Hematopoietic multipotent progenitor cell treated with erythropoietin and hydrocortisone succinate and interleukin-3 and kit ligand, for 6 days (in vitro differentiated cells): ENCODE data around the gene TIAM1.
A peak's percentile ranks its signal among the peaks of the same experiment; 100 is the strongest.
"Not testable (repeated sequence)": the region's sequence is repeated elsewhere in the genome, so short reads cannot be mapped to it uniquely, and the experiment has no call there.

ENCODE experiments used
- DNase-seq: peaks from one replicate; pipeline ENCODE4 v3.0.0-alpha.2; 2015

TIAM1 gene

GRCh38 chr21:31243611-31244010 is 100.5 kb downstream of the TIAM1 start:
- no peak for DNase-seq

DNA sequence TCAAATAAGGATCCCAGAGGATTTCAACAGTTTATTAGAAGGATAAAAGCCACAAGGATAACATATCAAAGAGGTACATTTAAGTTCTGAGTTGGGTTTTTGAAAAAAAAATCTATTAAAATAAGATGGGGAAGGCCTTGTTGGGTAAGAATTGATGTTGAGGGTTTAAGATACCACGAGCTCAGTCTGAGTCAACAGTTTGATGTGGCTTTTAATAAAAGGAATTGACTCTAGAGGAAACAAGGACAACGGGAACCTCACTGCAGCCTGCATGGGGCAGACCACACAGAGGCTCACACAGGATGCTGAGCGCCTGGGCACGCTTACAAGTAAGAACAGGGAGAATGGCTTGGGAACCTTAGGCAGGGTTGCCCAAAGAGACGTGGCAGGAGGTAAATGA is 107.5 kb downstream of the TIAM1 start:
- no peak for DNase-seq

- no peak for DNase-seq
These were observed 108.2 kb downstream of the TIAM1 start for GRCh38 chr21:31235671-31236450.

- DNase-seq: no peak
These were observed 109.1 kb downstream of the TIAM1 start for GRCh38 chr21:31234936-31235335.

GRCh38 chr21:31233711-31234110 is 110.3 kb downstream of the TIAM1 start:
- DNase-seq: no peak

- DNase-seq: no peak
These were observed 111.7 kb downstream of the TIAM1 start for GRCh38 chr21:31232344-31232743.

DNA sequence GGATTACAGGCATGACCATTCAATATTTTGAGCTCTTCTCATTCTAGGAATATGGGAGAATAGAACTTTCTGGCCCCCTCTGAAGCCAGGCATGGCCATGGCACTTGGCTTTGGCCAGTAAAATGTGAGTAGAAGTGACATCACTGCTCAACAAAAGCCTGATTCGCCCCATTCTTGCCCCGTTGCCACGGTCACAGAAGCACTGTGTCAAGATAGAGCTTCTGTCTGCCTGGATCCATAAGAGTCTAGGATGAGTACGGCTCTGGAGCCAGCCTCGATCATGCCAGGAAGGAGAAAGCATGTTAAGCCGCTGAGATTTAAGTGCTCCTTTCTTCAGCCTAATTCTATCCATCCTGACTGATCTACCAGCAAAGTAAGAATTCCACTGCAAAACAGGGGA is 113.1 kb downstream of the TIAM1 start:
- no peak for DNase-seq

- not testable (repeated sequence) for DNase-seq
These were observed 115.3 kb downstream of the TIAM1 start for GRCh38 chr21:31228723-31229122.

DNA sequence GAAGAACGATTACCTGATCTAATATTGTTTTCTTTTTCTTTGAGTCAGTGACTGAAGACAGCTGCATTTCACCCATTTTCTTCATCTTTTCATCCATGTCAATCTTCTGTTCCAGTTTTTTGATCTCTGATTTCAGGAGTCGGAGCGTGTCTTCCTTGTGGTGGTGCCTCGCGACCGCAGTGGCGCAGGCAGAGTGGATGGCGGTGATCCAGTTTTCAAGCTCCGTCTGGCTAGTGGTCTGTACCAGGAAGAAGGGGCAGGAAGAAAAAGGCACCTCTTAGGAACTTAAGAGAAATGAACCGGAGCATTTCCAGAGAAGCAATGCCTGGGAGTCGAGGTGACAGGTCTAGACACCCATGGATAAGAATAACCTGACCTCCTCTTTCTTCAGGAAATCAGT is 118.3 kb downstream of the TIAM1 start:
- no peak for DNase-seq

GRCh38 chr21:31222142-31222541 is 121.9 kb downstream of the TIAM1 start:
- DNase-seq: no peak

DNA sequence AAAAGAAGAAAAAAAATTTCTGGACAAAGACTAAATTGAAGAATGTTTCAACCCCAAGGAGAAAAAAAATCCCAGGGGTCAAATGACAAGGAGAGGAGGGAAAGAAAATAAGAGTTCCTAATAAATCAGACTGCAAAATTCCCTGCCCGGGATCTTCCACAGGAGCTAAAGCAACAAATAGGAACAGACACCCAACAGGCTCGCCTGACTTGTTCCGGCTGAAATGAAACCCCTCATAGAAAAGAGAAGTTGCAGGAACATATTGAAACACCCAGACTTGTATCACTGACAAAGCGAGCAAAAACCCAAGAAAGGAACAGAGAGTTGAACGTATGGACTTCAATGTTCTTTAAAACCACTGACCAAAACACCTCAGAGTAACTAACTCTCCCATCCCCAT is 123.0 kb downstream of the TIAM1 start:
- no peak for DNase-seq

GRCh38 chr21:31220575-31220974 is 123.5 kb downstream of the TIAM1 start:
- no peak for DNase-seq

DNA sequence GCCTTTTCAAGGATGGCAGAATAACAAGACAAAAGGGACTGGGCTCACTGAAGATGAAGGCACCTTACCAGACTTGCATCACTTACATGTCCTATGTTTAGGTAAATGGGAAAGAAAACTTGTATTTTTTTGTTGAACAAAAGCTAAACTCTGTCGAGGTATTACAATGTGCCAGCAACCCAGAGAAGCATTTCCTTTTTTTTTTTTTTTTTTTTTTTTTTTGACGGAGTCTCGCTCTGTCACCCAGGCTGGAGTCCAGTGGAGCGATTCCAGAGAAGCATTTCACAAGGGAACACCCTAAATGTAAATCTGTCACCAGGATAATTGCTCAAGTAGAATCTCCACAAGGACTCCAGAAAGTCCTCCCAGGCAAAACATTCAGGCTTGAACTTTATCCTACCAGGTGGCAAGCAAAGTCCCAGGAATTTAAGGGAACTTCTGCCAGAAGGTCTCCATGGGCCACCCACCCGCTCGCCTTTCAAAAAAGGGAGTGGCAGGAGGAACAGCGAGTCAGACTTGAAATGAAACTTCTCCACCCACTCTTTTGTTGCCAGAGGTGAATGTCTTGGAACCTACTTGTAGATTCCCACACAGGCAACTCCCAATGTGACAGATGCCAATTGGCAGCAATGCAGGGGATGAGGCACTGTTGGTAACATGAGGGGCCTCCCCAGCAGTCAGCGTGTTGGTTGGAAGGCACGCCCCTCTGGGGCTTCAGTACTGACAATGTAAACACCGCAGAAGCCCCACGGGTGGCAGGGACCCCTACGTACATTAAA is 125.0 kb downstream of the TIAM1 start:
- no peak for DNase-seq

- DNase-seq: no peak
These were observed 127.9 kb downstream of the TIAM1 start for GRCh38 chr21:31216206-31216605.

DNA sequence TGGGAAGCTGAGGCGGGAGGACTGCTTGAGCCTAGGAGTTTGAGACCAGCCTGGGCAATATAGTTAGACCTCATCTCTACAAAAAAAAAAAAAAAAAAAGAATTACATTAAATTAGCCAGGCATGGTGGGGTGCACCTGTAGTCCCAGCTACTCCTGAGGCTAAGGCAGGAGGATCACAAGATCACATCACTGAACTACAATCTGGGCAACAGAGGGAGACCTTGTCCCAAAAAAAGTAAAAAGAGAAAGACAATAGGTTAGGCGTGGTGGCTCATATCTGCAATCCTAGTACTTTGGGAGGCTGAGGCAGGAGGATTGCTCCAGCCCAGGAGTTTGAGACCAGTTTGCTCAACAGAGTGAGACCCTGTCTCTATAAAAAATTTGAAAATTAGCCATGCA is 130.3 kb downstream of the TIAM1 start:
- no peak for DNase-seq

DNA sequence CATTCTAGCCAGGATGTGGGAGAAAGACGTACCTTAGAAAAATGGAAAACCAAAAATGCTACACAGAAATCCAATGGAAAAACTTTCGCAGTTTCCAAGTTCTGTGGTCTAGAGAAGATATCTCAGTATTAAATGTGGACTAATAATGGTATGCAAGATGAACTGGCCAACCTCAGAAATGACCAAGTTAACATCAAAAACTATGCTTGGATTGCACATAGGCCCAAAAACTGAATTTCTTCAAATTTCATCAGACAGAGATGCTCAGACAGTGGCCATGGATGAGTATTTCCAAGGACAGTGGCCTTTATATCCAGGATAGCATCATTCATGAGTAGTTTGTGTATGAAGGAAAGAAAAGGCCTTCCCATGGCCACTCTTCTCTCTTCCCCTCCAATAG is 132.2 kb downstream of the TIAM1 start:
- no peak for DNase-seq

- no peak for DNase-seq
These were observed 138.6 kb downstream of the TIAM1 start for GRCh38 chr21:31205412-31205811.

GRCh38 chr21:31204801-31205200 is 139.3 kb downstream of the TIAM1 start:
- no peak for DNase-seq

DNA sequence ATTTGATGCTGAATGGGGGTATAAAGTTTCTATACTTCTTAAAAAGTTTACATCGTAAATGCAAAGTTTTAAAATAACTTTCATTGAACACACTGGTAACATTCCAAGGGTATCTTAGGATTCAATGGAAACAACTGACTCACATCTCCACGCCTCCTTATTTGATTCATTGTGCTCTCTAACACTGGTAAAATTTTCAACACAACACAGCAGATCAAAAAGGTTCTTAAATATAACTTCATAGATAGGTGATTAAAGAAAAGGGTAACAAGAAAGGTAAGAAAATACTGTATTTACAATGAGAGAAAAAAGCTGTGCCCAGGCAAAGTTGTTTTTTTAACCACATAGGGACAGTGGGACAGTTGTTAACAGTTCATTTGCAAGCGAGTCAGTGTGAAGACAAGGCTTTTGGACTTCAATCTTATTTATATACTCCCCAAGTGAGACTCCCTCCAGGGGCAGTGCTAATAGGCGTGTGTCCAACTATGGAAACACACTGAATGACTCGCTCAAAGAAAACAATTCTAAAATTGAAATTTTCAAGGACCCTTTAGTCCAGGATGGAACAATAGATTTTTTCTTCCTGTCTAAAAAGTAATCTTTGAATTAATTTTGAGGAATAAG is 140.5 kb downstream of the TIAM1 start:
- no peak for DNase-seq

DNA sequence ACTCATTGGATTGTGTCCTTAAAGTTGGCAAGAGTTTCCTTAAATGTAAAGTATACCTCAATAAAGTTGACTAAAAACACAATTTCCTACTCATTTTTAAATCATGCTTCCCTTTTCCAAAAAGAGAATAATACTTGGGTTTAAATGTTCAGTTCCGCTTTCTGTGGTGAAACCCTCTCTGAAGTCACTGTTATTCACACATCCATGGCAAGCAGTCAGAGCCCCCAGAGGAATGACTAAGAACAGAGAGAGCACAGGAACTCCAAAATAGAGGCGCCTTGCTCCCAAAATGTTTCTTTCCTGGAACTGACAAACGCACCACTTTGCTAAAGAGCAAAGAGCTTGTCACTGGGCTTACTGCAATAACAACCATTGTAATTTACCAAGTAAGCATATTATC is 142.5 kb downstream of the TIAM1 start:
- DNase-seq: peak; percentile 52

DNA sequence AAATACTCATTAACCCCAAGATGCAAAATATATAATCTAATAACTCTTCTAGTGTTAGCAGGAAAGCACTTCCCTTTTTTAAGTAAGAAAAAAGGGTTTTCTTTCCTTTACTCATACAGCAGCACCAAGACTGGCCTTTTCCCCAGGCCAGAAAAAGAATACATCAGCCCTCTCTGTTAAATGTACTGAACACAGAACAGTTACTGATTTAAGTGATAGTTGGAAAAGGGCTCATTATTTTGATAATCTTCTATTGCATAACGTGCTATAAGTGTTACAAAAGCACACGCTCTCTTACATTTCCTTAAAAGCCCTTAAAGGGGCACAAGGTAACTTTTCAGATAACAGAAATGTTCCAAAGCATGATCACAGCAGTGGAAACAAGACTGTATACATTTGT is 142.9 kb downstream of the TIAM1 start:
- DNase-seq: peak; percentile 56

- DNase-seq: peak; percentile 81
These were observed 145.5 kb downstream of the TIAM1 start for GRCh38 chr21:31198575-31198974.

- no peak for DNase-seq
These were observed 147.3 kb downstream of the TIAM1 start for GRCh38 chr21:31196724-31197123.
